Stimulated activated CD4-positive, alpha-beta T cell treated with anti-CD3 and anti-CD28 coated beads, Interleukin-4, amount 100 ng/mL, for 48 hours (primary cell): Measurements from ENCODE around the gene SF3A2.

Source experiments
- DNase-seq, 2 donors: peaks; one replicate each; pipeline ENCODE4 v3.0.0-alpha.2; 2020; ENCODE audit warnings: low read depth in 2 of 2

Gene SF3A2

DNA sequence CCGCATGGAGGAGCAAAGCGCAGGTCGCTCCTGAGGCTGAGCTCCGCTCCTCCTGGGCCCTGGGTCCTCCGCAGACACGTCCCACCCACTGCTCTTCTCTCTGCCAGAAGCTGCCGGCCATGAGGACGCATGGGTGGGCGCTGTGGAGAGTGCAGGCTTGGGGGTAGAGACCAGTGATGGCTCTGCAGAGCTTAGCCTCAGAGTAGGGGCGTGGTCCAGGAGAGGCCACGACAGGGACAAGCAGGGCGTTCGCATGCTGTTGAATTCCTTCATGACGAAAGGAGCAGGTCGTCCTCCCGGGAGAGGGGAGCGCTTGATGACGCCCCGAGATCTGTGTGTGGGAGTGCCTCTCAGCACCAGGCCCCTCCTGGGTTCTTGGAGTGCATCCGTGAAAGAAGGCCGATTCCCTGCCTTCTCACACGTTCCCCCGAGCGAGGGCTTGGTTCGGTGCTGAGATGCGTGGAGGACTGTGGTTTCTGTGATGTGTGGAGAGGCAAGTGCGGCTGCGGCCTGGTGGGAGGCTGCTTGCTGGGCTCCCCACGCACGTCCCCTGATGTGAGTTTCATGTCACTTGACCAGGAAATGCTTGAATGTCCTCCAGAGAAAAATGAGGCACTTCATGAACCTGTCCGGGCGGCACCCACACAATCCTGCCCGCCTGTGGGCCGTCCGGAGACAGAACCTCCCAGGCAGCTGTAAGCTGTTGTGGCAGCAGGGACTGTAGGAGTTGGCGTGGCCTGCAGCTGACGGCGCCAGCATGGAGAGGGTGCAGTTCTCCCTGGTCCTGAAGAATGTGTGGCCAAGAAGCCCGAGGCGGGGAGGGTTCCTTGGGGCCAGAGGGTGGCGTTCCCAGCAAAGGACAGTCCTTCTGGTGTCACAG lies 4.5 kb downstream of the SF3A2 start:
- DNase-seq = no peak

DNA sequence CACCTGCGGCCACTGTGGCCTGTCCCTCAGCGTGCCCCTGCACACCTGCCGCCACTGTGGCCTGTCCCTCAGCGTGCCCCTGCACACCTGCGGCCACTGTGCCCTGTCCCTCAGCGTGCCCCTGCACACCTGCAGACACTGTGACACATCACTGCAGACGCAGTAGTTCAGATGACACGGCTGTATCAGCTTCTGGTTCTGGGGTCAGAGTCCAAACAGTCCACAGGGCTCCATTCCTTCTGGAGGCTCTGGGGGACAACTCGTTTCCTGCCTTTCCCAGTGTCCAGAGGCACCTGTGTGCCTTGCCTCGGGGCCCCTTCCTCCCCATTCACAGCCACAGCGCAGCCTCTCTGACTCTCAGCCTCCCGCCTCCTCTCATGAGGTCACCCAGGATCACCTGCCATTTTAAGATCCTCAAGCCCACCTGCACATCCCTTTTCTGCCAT lies 5.5 kb downstream of the SF3A2 start:
- DNase-seq = no peak

DNA sequence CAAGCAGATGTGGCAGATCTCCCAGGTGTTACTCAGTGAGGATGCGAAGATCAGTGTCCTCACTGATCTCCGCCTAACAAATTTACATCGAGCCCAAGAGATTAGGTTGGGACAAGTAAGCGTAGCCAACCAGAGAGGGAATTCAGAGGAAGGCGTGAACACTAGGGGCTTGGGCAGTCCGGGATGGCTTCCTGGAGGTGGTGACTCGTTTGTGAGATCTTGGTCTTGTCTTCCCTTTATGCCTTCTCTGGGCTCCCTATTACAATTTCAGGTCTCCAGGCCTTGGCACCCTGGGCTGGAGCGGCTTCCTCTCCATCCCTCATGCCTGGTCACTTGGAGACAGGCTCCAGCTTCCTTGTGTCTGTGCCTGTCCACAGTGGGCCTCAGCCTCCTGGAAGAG lies 6.2 kb downstream of the SF3A2 start:
- DNase-seq = no peak

DNA sequence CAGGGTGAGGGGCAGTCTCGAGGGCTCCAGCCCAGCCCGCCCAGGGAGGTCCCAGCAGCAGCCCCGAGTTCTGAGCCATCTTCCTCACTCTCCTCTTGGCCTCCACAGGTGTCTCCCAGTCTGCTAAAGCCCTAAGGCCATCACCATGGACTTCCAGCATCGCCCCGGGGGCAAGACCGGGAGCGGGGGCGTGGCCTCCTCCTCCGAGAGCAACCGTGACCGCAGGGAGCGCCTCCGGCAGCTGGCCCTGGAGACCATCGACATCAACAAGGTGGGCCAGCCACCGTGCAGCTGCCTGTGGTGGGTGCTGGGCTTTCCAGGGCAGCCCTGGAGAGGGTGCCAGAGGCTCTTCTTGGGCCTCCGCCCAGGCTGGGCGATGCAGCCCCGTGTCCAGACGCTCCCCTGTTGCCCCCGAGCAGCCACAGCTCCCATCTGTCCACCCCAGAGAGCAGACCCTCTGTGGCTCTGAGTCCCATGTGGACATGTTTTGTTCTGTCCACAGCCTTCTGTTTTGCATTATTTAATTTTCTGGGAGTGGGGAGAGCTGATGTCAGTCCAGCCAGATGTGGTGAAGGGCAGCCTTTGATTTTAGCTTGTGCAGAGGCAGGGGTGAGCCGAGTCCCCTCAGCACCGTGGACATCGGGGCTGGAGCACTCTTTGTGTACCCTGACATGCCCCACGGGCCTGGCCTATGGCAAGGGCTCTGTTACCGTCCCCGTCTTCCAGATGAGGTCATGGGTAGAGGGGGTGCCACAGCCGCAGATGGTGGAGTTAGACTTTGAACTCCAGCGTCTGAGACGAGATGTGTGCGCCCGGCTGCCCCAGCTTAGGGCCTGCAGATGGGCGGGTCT lies 6.9 kb downstream of the SF3A2 start:
- DNase-seq = no peak

DNA sequence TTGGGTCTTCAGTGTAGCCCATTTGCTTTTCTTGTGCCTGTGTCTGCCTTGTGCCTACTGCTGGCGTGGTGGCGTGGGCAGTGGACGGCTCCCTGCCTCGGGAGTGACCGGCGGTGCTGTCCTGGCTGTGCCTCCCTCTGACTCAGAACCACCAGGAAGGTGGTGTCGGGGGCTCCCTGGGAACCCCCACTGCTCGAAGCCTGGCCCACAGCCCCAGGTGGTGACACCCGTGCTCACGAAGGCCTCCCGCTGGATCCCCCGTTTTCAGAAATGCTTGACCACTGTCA lies 7.4 kb downstream of the SF3A2 start:
- no peak for DNase-seq

DNA sequence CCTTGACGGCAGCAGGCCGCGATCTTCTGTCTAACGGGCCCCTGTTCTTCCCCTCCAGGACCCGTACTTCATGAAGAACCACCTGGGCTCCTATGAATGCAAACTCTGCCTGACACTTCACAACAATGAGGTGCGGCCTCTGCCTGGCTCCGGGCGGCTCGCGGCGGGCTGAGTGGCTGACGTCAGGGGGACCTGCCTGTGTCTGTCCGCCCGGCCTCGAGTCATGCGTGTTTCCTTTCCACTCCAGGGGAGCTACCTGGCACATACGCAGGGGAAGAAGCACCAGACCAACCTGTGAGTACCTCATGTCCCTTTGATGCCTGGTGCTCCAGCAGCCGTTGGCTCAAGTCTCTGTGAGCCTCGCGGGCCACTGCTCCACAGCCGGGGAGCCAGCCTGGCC lies 7.9 kb downstream of the SF3A2 start:
- DNase-seq = no peak

DNA sequence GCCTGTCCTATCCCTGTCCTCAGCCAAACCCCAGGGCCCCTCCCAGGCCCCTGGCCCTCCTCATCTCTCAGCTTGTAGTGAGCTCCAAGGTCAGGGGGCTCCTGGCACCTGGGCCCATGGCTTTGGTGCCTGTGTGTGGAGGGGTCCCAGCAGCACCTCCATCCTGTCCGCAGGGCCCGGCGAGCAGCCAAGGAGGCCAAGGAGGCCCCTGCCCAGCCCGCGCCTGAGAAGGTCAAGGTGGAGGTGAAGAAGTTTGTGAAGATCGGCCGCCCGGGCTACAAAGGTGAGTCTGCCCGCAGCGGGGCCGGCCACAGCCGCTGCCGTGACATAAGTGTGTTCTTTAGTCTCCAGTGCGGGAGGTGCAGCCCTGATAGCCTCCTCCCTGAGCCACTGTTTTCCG lies 8.6 kb downstream of the SF3A2 start:
- DNase-seq = no peak

DNA sequence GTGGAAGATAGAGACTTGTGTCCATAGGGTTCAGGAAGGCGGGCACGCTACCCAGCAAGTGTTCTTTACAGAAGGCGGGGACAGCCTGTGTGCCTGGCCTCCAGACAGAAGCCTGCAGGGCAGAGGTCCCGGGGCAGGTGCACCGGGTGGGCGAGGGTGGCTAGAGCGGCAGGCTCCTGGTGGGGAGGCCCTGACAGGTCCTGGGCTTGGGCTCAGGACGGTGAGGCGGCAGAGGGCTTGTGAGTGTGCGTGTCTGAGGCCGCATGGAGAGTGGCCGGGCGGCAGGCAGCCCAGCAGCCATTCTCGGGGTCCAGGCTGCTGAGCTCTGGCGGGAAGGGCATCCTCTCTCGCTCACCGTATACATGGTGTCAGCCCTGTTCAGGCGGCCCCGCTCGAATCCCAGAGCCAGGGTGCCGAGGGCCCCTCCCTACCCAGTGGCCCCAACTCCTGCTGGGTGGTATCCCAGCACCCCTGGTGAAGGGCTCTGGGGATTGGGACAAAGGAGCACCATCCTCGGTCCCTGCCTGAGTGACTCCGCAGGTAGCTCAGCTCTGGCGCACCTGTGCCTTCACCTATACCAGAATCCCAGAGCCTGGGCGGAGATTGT lies 9.5 kb downstream of the SF3A2 start:
- DNase-seq = no peak

DNA sequence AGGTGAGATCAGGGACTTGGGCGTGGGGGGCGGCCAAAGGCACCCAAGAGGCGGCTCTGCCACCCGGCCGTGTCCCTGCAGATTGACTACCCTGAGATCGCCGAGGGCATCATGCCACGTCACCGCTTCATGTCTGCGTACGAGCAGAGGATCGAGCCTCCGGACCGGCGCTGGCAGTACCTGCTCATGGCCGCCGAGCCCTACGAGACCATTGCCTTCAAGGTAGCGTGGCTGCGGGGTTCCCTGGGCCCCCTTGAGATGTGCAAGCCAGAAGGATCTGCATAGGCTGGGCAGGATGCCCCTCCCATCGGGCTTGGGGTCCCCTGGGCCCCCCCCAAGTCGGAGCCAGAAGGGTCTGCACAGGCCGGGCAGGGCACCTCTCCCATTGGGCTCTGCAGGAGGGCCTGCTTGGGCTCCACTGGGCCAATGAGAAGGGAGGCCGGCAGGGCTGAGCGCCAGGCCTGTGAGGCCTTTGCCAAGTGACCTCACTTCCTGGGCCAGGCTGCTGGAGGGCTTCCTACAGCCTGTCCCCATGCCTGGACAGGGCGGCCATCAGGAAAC lies 10.3 kb downstream of the SF3A2 start:
- DNase-seq = no peak

DNA sequence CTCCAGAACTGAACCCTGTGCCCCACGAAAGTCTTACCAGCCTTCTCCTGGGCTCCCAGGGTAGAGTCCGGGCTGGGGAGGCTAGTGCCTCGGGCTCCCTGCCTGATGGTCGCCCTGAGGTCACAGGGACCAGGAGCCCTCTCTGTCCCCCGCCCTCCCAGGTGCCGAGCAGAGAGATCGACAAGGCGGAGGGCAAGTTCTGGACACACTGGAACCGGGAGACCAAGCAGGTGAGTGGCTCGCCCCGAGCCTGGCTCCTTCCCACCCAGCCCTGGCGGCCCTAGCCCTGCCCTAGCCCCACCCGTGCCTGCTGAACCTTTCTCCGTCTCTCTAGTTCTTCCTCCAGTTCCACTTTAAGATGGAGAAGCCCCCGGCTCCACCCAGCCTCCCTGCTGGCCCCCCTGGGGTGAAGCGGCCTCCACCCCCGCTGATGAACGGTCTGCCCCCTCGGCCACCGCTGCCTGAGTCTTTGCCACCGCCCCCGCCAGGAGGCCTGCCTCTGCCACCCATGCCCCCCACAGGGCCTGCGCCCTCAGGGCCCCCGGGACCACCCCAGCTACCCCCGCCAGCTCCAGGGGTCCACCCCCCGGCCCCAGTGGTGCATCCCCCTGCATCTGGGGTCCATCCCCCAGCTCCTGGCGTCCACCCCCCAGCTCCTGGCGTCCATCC lies 10.9 kb downstream of the SF3A2 start:
- DNase-seq = no peak

DNA sequence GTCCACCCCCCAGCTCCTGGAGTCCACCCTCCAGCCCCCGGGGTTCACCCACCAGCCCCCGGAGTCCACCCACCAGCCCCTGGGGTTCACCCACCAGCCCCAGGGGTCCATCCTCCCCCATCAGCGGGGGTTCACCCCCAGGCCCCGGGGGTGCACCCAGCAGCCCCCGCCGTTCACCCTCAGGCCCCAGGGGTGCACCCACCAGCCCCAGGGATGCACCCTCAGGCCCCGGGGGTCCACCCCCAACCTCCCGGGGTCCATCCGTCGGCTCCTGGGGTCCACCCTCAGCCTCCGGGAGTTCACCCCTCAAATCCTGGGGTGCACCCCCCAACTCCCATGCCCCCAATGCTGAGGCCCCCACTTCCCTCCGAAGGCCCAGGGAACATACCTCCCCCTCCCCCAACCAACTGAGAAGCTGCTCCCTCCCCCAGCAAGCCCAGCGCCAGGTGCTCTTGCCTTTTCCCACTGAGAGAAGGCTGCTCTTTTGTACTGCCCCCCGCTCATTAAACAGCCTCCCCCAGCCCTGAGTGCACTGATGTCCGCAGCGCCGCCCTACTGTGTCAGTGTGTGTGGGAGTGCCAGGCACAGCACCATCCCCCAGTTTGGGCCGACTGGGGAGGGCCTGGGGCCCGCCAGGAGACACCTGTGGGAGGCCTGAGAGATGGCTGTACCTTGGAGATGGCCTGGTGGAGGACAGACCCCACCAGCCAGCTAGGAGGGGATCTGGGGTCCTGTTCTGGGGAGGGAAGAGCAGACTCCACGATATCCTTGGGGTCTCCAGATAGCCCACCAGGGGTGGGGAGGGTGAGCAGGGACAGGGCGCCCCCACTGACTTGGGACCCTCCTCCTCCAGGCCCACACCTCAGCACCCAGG lies 11.7 kb downstream of the SF3A2 start:
- no peak for DNase-seq

DNA sequence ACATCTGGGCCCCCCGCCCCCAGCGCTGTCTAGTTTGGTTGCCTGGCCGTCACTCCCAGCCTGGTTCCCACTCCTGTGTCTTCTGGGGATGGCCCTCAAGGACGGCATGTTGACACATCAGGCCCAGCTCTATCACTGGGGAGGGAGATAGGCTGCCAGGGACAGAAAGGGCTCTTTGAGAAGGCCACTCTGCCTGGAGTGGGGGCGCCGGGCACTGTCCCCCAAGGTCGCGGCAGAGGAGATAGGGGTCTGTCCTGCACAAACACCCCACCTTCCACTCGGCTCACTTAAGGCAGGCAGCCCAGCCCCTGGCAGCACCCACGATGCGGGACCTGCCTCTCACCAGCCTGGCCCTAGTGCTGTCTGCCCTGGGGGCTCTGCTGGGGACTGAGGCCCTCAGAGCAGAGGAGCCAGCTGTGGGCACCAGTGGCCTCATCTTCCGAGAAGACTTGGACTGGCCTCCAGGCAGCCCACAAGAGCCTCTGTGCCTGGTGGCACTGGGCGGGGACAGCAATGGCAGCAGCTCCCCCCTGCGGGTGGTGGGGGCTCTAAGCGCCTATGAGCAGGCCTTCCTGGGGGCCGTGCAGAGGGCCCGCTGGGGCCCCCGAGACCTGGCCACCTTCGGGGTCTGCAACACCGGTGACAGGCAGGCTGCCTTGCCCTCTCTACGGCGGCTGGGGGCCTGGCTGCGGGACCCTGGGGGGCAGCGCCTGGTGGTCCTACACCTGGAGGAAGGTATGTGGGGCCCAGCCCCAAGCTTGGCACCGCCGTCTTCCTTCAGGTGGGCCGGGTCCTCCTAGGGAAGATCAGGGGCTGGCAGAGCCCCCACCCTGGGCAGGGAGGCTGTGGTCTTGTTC lies 12.6 kb downstream of the SF3A2 start, which contains the start of gene AMH:
Gene AMH (plus strand): TSS at position 314 of the 857 bp plus-strand sequence. CDS start 10 bp downstream, at position 324.
- DNase-seq = no peak

DNA sequence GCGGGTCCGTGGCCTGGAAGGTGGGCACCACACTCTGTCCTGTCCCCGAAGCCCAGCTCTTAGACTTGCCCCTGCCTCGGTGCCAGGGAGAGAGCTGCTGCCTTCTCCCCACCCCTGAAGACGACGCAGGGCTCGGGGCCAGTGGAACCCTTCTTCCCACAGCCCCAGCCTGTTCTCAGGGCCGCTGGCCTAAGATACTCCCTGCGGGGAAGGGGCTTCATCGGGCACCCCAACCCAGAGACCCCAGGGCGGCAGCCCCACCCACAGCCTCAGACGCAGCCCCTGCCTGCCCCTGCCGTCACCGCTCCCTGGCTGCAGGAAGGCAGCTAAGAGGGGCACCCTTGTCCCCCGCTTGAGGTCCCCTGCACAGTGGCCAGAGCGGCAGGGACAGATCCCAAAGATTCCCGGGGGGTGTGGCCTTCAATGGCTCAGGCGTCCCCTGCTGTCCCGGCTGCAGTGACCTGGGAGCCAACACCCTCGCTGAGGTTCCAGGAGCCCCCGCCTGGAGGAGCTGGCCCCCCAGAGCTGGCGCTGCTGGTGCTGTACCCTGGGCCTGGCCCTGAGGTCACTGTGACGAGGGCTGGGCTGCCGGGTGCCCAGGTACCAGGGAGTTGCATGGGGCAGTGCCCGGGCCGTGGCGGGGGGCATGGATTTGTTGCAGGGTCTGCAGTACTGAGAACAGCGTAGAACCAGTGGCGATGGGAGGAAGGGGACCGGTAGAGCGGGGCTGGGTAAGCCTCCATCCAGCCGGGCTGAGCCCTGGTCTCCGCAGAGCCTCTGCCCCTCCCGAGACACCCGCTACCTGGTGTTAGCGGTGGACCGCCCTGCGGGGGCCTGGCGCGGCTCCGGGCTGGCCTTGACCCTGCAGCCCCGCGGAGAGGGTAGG lies 13.5 kb downstream of the SF3A2 start:
- DNase-seq = no peak

DNA sequence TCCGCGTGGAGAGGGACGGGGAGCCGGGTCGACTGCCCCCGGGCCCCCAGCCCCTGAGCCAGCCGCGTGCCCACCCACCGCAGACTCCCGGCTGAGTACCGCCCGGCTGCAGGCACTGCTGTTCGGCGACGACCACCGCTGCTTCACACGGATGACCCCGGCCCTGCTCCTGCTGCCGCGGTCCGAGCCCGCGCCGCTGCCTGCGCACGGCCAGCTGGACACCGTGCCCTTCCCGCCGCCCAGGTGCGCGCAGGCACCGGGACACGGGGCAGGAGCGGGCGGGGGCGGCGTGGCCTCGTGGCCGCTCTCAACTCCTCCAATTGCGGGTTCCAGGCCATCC lies 14.1 kb downstream of the SF3A2 start:
- DNase-seq = no peak

DNA sequence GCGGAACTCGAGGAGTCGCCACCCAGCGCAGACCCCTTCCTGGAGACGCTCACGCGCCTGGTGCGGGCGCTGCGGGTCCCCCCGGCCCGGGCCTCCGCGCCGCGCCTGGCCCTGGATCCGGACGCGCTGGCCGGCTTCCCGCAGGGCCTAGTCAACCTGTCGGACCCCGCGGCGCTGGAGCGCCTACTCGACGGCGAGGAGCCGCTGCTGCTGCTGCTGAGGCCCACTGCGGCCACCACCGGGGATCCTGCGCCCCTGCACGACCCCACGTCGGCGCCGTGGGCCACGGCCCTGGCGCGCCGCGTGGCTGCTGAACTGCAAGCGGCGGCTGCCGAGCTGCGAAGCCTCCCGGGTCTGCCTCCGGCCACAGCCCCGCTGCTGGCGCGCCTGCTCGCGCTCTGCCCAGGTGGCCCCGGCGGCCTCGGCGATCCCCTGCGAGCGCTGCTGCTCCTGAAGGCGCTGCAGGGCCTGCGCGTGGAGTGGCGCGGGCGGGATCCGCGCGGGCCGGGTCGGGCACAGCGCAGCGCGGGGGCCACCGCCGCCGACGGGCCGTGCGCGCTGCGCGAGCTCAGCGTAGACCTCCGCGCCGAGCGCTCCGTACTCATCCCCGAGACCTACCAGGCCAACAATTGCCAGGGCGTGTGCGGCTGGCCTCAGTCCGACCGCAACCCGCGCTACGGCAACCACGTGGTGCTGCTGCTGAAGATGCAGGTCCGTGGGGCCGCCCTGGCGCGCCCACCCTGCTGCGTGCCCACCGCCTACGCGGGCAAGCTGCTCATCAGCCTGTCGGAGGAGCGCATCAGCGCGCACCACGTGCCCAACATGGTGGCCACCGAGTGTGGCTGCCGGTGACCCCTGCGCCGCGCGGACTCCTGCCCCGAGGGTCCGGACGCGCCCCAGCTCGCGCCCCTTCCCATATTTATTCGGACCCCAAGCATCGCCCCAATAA lies 14.8 kb downstream of the SF3A2 start:
- no peak for DNase-seq

DNA sequence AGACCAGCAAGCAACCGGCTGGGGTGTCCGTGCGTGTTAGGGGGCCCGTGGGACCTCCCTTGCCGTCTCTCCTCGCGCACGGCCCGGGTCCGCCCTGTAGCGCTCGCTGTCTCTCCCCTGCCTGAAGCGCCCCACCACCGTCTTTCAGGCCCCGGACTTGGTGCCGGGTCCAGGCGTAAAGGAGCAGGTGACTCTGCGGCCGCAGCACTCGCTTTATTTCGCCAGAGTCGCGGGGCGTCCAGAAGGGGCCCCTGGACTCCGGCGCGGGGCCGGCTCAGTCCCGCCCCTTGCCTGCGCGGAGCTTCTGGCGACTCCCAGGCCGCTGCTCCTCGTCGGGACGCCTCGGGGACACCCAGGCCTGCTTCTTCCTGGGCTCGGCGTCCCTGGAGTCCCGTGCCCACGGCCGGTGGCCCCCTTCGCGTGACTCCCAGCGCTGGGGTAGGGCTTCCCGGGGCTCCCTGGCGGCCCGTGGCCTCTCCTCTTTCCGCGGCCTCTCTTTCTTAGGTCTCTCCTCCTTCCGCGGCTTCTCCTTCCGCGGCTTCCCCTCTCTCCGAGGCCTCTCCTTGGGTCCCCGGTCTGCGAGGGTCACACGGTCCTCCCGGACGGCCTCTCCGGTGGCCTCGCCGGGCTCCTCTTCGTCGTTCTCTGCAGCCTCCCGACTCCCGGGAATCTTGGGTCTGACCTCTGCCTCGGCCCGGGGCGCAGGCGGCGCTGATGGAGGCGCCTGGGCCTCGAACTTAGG lies 15.6 kb downstream of the SF3A2 start:
- DNase-seq = no peak

DNA sequence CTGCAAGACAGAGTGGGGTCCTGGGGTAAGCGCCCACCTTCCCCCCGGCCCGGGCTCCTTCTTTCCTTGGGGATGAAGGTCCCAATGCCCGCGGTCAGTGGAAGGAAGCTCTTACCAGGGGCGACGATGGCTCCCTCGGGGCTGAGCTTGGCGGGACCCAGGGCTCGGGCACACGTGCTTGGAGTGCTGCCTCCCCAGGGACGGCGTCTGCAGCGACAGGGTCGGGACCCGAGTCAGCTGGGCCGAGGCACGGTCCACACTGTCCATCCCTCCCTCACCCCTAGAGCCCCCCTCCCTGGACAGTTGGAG lies 16.1 kb downstream of the SF3A2 start:
- DNase-seq = no peak
